Colon (tissue), 2 donors: ENCODE results near the gene PRPF40B.

Source experiments
- FAIRE-seq: peaks from 2 replicates; lab custom pipeline; 2012; peaks lifted over from hg19 to GRCh38; lab: Jason Lieb, UNC
- donor health status: control.
- donor health status: control.

PRPF40B gene

DNA sequence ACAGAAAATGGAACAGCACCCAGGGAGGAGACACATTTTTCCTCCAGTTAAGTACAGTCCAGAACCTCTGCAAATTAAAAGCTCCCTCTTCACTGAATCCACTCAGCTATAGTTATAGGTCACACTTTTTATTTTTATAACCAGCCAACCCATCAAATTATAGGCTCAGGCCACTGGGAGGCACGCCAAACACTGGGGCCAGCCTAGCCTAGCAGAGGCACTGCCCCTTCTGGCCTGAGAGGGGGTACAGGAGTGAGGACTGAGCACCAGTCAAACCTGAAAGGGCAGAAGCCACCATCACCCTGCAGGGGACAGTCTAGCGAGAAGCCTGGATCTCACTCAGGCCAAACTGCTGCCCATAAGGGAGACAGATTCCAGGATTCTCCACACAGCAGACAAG is 64.6 kb downstream of the PRPF40B start:
- no peak for FAIRE-seq

GRCh38 chr12:49689237-49689636 is 65.9 kb downstream of the PRPF40B start:
- no peak for FAIRE-seq

DNA sequence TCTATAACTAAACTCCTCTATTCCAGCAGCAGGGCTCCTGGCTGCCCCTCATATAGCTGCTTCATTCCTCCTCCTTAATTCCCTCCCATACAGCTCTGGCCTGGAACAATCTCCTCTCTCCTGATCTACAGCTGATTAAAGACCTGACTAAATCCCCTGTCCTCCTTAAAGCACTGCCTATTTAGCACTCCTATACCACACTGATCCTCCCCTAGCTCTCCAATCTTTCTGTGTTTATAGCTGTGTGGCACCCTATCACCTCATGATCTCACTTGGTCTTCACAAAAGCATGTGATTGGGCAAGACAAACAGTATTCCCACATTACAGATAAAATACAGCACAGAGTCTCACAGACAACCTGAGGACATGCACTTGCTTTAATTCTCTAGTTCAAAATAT is 66.4 kb downstream of the PRPF40B start:
- FAIRE-seq = no peak

GRCh38 chr12:49692851-49693250 is 69.5 kb downstream of the PRPF40B start:
- no peak for FAIRE-seq

DNA sequence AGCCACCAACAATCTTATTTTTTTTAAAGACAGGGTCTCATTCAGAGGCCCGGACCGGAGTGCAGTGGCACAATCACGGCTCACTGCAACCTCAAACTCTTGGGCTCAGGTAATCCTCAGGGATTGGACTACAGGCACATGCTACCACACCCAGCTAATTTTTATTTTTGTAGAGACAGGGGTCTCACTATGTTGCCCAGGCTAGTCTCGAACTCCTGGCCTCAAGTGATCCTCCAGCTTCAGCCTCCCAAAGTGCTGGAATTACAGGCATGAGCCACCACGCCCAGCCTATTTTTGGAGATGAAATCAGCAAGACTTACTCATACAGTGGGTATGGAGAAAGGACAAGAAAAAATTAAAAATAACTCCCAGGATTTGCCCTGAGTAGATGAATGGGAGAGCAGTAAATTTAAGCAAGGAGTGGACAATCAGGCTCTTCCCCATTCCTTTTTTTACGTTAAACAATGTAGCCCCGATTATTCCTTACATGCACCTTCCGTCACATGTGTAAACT is 70.6 kb downstream of the PRPF40B start:
- FAIRE-seq = no peak
